Activated CD4-positive, alpha-beta T cell treated with anti-CD3 and anti-CD28 coated beads for 48 hours (primary cell): ENCODE measurements around the gene HDAC7.
A peak's percentile ranks its signal among the peaks of the same experiment; 100 is the strongest.
"Not testable (repeated sequence)": the region's sequence is repeated elsewhere in the genome, so short reads cannot be mapped to it uniquely, and the experiment has no call there.

Source experiments
- DNase-seq: peaks from one replicate; pipeline ENCODE4 v3.0.0-alpha.2; 2020

HDAC7 gene

GRCh38 chr12:47848853-47849252 is 29.1 kb upstream of the HDAC7 start:
- DNase-seq, result no peak

- no peak for DNase-seq
These were observed 26.7 kb upstream of the HDAC7 start for GRCh38 chr12:47846294-47846996.

- no peak for DNase-seq
These were observed 25.4 kb upstream of the HDAC7 start for GRCh38 chr12:47845081-47845480.

- DNase-seq, result no peak
These were observed 24.7 kb upstream of the HDAC7 start for GRCh38 chr12:47844264-47845019.

GRCh38 chr12:47843226-47843980 is 23.7 kb upstream of the HDAC7 start:
- DNase-seq, result no peak

GRCh38 chr12:47842543-47842942 is 22.8 kb upstream of the HDAC7 start:
- DNase-seq, result not testable (repeated sequence)

GRCh38 chr12:47841910-47842309 is 22.2 kb upstream of the HDAC7 start:
- no peak for DNase-seq

- DNase-seq, result no peak
These were observed 21.8 kb upstream of the HDAC7 start for GRCh38 chr12:47841501-47841900.

GRCh38 chr12:47840571-47840970 is 20.9 kb upstream of the HDAC7 start:
- DNase-seq, result no peak

GRCh38 chr12:47839214-47839876 is 19.6 kb upstream of the HDAC7 start:
- DNase-seq, result no peak

GRCh38 chr12:47838286-47838931 is 18.7 kb upstream of the HDAC7 start:
- peak; percentile 53 for DNase-seq

GRCh38 chr12:47837190-47838171 is 17.8 kb upstream of the HDAC7 start:
- peak; percentile 69 for DNase-seq

- DNase-seq, result no peak
These were observed 16.1 kb upstream of the HDAC7 start for GRCh38 chr12:47835831-47836155.

- DNase-seq, result no peak
These were observed 15.5 kb upstream of the HDAC7 start for GRCh38 chr12:47835006-47835830.

- DNase-seq, result peak; percentile 44
These were observed 14.6 kb upstream of the HDAC7 start for GRCh38 chr12:47834199-47834903.

- DNase-seq, result no peak
These were observed 13.9 kb upstream of the HDAC7 start for GRCh38 chr12:47833591-47834012.

- DNase-seq, result peak; percentile 88
These were observed 12.7 kb upstream of the HDAC7 start for GRCh38 chr12:47832263-47832933.

GRCh38 chr12:47829584-47829983 is 9.9 kb upstream of the HDAC7 start:
- DNase-seq, result no peak

- DNase-seq, result peak; percentile 43
These were observed 9.3 kb upstream of the HDAC7 start for GRCh38 chr12:47828976-47829482.
